Esophagus muscularis mucosa (tissue), 4 donors: ENCODE measurements around the gene SPTSSA. TPM values are rescaled to one million over a fixed set of nuclear protein-coding genes. Genes with fewer than 3 reads are reported as not detected.
"Not testable (repeated sequence)": the region's sequence is repeated elsewhere in the genome, so short reads cannot be mapped to it uniquely, and the experiment has no call there.

Source experiments
- DNase-seq: peaks from one replicate; pipeline ENCODE4 v3.0.0-alpha.2; 2017; ENCODE audit errors: extremely low spot score
- H3K27ac ChIP-seq, 4 donors: fragments of 200-600 bp; sonication (generic); replicated peaks in 1 of 4; 1 replicate in 3 of 4; 2 replicates in 1 of 4; pipeline ENCODE4 v1.5.1; 2016 to 2019; ENCODE audit warnings: mild to moderate bottlenecking in 1 of 4
- H3K27me3 ChIP-seq, 4 donors: fragments of 200-600 bp; sonication (generic); one replicate each; pipeline versions ENCODE4 v1.5.1 to v1.6.0; 2016 to 2019
- H3K36me3 ChIP-seq, 4 donors: fragments of 200-600 bp; sonication (generic); one replicate each; pipeline ENCODE4 v1.5.1; 2016 to 2019
- H3K4me1 ChIP-seq, 4 donors: fragments of 200-600 bp; sonication (generic); one replicate each; pipeline ENCODE4 v1.5.1; 2016 to 2019
- H3K4me3 ChIP-seq, 4 donors: fragments of 200-600 bp; sonication (generic); 1 replicate in 2 of 4; 2 replicates in 2 of 4; pipeline ENCODE4 v1.5.1; 2016 to 2019; ENCODE audit warnings: mild to moderate bottlenecking in 4 of 4, moderate library complexity in 1 of 4
- H3K9me3 ChIP-seq, 4 donors: fragments of 200-600 bp; sonication (generic); 1 replicate in 3 of 4; 2 replicates in 1 of 4; pipeline ENCODE4 v1.5.1; 2016 to 2019
- EP300 ChIP-seq: sonication (generic); formaldehyde crosslinking; IDR thresholded peaks from one replicate; pipeline ENCODE4 v1.6.1; 2017; ENCODE audit warnings: antibody characterized with exemption
- POLR2A ChIP-seq: fragments of 450-650 bp; IDR thresholded peaks from one replicate; pipeline ENCODE4 v1.6.1; 2017; ENCODE audit warnings: antibody characterized with exemption, moderate library complexity, mild to moderate bottlenecking, low read depth
- POLR2AphosphoS5 ChIP-seq, 2 donors: sonication (generic); formaldehyde crosslinking; IDR thresholded peaks; one replicate each; pipeline ENCODE4 v1.6.1; 2017; ENCODE audit warnings: antibody characterized with exemption in 2 of 2
- WGBS: methylation state at CpG from one replicate; pipeline ENCODE4 v1.1.5; 2018; 5-methylcytosine and 5-hydroxymethylcytosine counted together
- intact Hi-C: fragments of 100-400 bp; cut with DNase I; formaldehyde crosslinking; loops from one replicate; pipeline ENCODE4 v1.15.1; 2023
- total RNA-seq, 4 donors: library from RNA; depleted of rRNA; stranded (reverse); fragments of >200 nt; gene quantifications; one replicate each; pipeline versions ENCODE4 v1.1.0 to v1.2.1, GENCODE V29; 2016
- TF ChIP-seq, protein P1 (sequence below), 3 experiments: fragments of 200-600 bp in 2 of 3; fragments of 450-650 bp in 1 of 3; sonication (generic) in 2 of 3; IDR thresholded peaks; one replicate each; pipeline ENCODE4 v1.5.1; 2017 to 2019; ENCODE audit warnings: antibody characterized with exemption in 3 of 3, mild to moderate bottlenecking in 2 of 3, moderate library complexity in 1 of 3

SPTSSA gene
- total RNA-seq, 4 donors from 2014 or later = 21.2 to 26.2 (median 22.1) TPM

DNA sequence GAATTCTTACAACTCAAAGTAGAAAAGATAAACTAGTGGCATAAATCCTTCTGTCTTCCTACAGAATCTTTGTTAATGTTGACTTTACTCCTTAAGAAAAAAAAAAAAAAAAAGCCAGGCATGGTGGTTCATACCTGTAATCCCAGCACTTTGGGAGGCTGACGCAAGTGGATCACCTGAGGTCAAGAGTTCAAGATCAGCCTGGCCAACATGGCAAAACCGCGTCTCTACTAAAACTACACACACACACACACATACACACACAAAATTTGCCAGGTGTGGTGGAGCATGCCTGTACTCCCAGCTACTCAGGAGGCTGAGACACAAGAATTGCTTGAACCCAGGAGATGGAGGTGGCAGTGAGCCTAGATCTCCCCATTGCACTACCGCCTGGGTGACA, 17.7 kb upstream of the SPTSSA start:
- Histone ChIP-seq H3K27ac (no peak overlapping the region), H3K36me3 (no peaks in the 10 kb centered on the region), H3K27me3 (no peaks in the 10 kb centered on the region), H3K9me3 (no peaks in the 10 kb centered on the region), H3K4me3 (no peak overlapping the region), H3K4me1 (no peaks in the 10 kb centered on the region)
- DNase-seq = no peak
- intact Hi-C loops = no loop called here
- WGBS = 96% methylated on average over 4 of the region's 4 CpGs
- TF ChIP-seq EP300 (no peak), POLR2AphosphoS5 (IDR thresholded peaks at IDR 0.05) (no peak), POLR2A (no peak)
- TF ChIP-seq, protein P1, sequence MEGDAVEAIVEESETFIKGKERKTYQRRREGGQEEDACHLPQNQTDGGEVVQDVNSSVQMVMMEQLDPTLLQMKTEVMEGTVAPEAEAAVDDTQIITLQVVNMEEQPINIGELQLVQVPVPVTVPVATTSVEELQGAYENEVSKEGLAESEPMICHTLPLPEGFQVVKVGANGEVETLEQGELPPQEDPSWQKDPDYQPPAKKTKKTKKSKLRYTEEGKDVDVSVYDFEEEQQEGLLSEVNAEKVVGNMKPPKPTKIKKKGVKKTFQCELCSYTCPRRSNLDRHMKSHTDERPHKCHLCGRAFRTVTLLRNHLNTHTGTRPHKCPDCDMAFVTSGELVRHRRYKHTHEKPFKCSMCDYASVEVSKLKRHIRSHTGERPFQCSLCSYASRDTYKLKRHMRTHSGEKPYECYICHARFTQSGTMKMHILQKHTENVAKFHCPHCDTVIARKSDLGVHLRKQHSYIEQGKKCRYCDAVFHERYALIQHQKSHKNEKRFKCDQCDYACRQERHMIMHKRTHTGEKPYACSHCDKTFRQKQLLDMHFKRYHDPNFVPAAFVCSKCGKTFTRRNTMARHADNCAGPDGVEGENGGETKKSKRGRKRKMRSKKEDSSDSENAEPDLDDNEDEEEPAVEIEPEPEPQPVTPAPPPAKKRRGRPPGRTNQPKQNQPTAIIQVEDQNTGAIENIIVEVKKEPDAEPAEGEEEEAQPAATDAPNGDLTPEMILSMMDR (IDR thresholded peaks at IDR 0.05) = no peak

DNA sequence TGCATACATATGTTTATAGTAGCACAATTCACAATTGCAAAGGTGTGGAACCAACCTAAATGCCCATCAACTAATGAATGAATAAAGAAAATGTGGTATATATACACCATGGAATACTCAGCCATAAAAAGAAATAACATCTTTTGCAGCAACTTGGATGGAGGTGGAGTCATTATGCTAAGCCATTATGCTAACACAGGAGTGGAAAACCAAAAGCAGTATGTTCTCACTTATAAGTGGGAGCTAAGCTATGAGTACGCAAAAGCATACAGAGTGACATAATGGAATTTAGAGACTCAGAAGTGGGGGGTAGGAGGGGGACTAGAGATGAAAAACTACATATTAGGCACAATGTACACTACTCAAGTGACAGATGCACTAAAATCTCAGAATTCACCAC, 16.2 kb upstream of the SPTSSA start:
- WGBS = 96% methylated on average over 1 of the region's 1 CpG
- Histone ChIP-seq H3K27ac (no peak overlapping the region), H3K9me3 (no peaks in the 10 kb centered on the region), H3K4me1 (no peaks in the 10 kb centered on the region), H3K4me3 (no peak overlapping the region), H3K27me3 (no peaks in the 10 kb centered on the region), H3K36me3 (no peaks in the 10 kb centered on the region)
- intact Hi-C loops = no loop called here
- no peak for DNase-seq
- TF ChIP-seq POLR2AphosphoS5 (IDR thresholded peaks at IDR 0.05) (no peak), POLR2A (no peak)

DNA sequence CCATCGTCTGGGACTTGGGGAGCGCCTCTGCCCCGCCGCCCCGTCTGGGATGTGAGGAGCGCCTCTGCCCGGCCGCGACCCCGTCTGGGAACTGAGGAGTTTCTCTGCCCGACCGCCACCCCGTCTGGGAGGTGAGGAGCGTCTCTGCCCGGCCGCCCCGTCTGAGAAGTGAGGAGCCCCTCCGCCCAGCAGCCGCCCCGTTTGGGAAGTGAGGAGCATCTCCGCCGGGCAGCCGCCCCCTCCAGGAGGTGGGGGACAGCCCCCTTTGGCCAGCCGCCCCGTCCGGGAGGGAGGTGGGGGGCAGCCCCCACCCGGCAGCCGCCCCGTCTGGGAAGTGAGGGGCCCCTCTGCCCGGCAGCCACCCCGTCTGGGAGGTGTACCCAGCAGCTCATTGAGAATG, 14.0 kb upstream of the SPTSSA start:
- H3K4me3 ChIP-seq, H3K4me1 ChIP-seq, DNase-seq, intact Hi-C loops, H3K9me3 ChIP-seq, H3K27me3 ChIP-seq, H3K27ac ChIP-seq, H3K36me3 ChIP-seq: not testable (repeated sequence)
- 94% methylated on average over 24 of the region's 31 CpGs for WGBS

DNA sequence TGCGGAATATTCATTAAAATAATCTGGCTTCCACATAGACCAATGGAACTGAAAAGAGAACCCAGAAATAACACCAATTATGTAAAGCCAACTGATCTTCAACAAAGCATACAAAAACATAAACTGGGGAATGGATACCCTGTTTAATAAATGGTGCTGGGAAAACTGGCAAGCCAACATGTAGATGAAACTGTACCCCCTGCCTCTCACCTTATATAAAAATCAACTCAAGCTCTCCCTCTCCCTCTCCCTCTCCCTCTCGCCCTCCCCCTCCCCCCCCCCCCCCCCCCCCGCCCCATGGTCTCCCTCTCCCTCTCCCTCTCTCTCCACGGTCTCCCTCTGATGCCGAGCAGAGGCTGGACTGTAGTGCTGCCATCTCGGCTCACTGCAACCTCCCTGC, 13.1 kb upstream of the SPTSSA start:
- Histone ChIP-seq H3K9me3 (no peaks in the 10 kb centered on the region), H3K27me3 (no peaks in the 10 kb centered on the region), H3K36me3 (no peaks in the 10 kb centered on the region), H3K4me1 (no peaks in the 10 kb centered on the region), H3K4me3 (no peak overlapping the region), H3K27ac (no peak overlapping the region)
- intact Hi-C loops = no loop called here
- TF ChIP-seq, protein P1 (IDR thresholded peaks at IDR 0.05) = no peak
- TF ChIP-seq EP300 (no peak), POLR2A (no peak), POLR2AphosphoS5 (IDR thresholded peaks at IDR 0.05) (no peak)
- 89% methylated on average over 4 of the region's 6 CpGs for WGBS
- DNase-seq = no peak

DNA sequence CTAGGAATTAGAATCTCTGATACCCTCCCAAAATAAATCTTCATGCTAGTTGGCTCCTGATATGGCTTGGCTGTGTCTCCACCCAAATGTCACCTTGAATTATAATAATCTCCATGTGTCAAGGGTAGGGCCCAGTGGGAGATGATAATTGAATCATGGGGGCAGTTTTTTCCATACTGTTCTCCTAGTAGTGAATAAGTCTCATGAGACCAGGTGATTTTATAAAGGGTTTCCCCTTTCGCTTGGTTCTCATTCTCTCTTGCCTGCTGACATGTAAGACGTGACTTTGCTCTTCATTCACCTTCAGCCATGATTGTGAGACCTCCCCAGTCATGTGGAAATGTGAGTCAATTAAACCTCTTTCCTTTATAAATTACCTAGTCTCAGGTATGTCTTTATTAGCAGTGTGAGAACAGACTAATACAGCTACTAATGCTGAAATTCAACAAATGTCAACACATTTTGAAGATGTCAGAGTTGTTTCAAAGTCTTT, 12.2 kb upstream of the SPTSSA start:
- Histone ChIP-seq H3K27ac (no peak overlapping the region), H3K27me3 (no peaks in the 10 kb centered on the region), H3K36me3 (no peaks in the 10 kb centered on the region), H3K4me1 (no peaks in the 10 kb centered on the region), H3K4me3 (no peak overlapping the region), H3K9me3 (no peaks in the 10 kb centered on the region)
- no peak for DNase-seq
- intact Hi-C loops = no loop called here
- 84% methylated on average over 2 of the region's 2 CpGs for WGBS
- TF ChIP-seq EP300 = no peak
- no peak for TF ChIP-seq POLR2A
- TF ChIP-seq, protein P1 (IDR thresholded peaks at IDR 0.05) = no peak
- no peak for TF ChIP-seq POLR2AphosphoS5 (IDR thresholded peaks at IDR 0.05)

DNA sequence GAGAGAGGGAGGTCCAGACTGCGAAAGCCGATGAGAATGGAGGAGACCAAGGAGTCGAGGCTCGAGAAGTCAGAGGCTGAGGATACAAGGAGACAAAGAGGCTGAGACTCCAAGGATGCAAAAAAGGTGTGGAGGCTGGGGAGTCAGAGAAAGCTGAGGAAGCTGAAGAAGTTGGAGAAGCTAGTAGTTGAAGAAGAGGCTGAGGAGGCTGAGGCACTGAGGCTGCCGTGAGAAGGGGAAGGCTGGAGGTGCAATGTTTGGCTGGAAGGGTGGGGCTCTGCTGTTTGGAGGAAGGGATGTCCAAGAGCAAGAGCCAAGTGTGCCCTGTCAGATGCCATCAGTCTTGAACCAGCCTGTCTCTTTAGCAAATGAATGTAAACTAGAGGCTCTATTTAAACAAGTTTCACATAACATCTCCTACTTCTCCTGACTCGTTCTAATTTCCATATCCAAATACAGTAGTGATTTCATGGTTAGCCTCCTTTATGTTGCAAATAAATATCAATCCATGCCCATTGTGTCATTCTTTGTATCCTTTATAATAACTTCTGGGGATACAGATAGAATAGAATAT, 10.8 kb upstream of the SPTSSA start:
- intact Hi-C loops = no loop called here
- H3K27ac ChIP-seq = no peak overlapping the region
- H3K9me3 ChIP-seq = no peaks in the 10 kb centered on the region
- no peak for TF ChIP-seq POLR2AphosphoS5 (IDR thresholded peaks at IDR 0.05)
- no peak for TF ChIP-seq EP300
- TF ChIP-seq, protein P1 (IDR thresholded peaks at IDR 0.05) = no peak
- no peak for TF ChIP-seq POLR2A
- H3K4me1 ChIP-seq = no peaks in the 10 kb centered on the region
- 87% methylated on average over 6 of the region's 6 CpGs for WGBS
- H3K36me3 ChIP-seq = no peaks in the 10 kb centered on the region
- DNase-seq = no peak
- H3K4me3 ChIP-seq = no peak overlapping the region
- no peaks in the 10 kb centered on the region for H3K27me3 ChIP-seq
